GM18508 (cell line): ENCODE data around the gene TBC1D2B.
"Not testable (repeated sequence)": the region's sequence is repeated elsewhere in the genome, so short reads cannot be mapped to it uniquely, and the experiment has no call there.

Source experiments
- ATAC-seq: cut with Tn5 transposase; IDR thresholded peaks from one replicate; pipeline ENCODE4 v1.9.1; 2021; ENCODE audit warnings: moderate number of reproducible peaks; ENCODE audit not compliant: insufficient read depth, unreplicated experiment

TBC1D2B gene

GRCh38 chr15:77980674-77981073, 96.8 kb downstream of the TBC1D2B start:
- not testable (repeated sequence) for ATAC-seq

DNA sequence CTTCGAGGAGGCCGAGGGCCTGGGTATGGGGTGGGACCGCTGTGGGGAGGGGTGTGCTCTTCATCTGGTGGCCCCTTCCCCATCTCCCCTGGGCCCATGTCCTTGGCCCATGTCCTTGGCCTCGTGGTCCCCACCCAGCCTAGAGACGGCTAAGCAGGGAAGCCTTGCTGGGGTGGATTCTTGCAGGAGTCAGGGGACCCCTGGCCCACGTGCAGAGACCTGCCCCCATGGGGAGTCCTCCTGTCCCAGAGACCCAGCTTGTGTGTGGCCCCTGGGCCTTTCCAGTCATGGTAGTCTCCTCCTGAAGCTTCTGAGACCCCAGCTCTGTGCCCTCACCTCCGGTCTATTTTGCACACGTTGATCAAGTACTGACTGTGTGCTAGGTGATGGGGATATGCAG, 97.4 kb downstream of the TBC1D2B start:
- ATAC-seq: no peak

GRCh38 chr15:77979157-77979556, 98.4 kb downstream of the TBC1D2B start:
- not testable (repeated sequence) for ATAC-seq

DNA sequence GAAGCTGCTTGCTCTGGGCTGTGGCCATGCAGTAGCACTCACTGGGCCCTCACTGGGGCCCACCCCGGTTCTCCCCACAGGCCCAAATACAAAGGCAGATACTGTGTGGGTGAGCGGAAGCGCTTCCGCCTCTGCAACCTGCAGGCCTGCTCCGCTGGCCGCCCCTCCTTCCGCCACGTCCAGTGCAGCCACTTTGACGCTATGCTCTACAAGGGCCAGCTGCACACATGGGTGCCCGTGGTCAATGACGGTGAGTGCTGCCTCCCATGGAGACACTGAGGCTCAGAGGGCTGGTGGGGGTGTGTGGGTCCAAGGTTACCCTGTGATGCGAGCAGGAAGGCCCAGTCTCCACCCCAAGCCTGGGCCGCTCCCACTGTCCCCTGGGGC, 98.8 kb downstream of the TBC1D2B start:
- not testable (repeated sequence) for ATAC-seq

- ATAC-seq: not testable (repeated sequence)
These were observed 99.4 kb downstream of the TBC1D2B start for GRCh38 chr15:77977903-77978758.

DNA sequence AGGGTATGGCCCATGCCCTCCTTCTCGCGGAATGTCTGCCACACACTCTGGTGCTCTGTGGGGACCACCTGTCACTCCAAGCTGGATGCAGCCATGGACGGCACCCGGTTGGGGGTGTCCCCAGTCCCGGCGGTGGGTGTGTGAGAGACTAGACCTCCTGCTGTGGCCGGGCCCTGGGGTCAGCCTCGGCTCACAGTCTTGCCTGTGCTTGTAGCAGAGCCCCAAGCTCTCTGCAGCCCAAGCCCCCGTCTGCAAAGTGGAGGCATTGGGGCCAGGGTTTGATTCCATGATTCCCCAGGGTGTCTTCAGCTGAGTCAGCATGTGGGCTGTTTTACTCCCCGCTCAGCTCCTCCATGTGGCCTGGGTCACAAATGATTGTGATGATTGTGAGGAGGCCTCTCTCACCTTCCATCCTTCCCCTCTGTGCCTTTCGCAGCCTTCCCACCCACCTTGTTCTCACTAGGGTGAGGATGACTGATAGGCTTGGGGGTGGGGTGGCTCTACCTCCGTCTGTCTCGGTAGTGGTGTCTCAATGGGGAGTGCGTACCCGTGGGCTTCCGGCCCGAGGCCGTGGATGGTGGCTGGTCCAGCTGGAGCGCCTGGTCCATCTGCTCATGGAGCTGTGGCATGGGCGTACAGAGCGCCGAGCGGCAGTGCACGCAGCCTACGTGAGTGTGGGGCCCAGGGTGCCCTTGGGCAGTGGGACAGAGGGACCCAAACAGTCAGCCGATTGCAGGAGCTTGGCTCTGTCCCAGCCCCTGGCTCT, 100.6 kb downstream of the TBC1D2B start:
- ATAC-seq: not testable (repeated sequence)

DNA sequence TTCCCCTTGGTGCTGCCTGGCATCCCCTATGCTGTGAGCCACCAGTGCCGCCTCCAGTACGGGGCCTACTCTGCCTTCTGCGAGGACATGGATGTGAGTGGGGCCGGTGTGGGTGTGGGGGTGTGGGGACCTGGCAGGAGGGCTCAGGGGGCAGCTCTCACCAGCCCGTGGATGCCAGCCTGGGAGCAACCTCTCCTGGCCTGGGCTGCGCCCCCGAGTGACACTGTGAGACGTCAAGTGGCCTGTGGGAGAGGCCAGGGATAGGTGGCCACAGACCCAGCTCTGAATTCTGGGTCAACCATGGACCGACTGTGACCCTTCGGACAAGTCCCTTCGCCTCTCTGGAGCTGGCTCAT, 101.4 kb downstream of the TBC1D2B start:
- ATAC-seq: not testable (repeated sequence)

- no peak for ATAC-seq
These were observed 102.0 kb downstream of the TBC1D2B start for GRCh38 chr15:77975332-77976094.

GRCh38 chr15:77974416-77975331, 102.8 kb downstream of the TBC1D2B start:
- no peak for ATAC-seq

DNA sequence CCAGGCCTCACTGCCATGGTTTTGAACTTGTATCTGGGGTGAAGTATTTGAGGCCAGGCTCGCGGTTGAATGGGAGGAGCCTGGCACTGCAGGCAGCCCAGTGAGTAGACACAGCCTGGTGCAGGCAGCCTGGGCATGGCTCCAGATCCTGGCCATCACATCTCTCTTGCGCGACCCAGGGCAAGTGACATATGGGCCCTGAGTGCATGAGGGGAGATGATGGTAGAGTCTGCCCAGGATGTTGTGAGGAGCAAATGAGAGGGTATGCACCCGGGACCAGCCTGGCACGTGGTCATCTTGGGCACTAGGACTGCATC, 103.5 kb downstream of the TBC1D2B start:
- no peak for ATAC-seq

GRCh38 chr15:77973273-77974097, 104.0 kb downstream of the TBC1D2B start:
- not testable (repeated sequence) for ATAC-seq

DNA sequence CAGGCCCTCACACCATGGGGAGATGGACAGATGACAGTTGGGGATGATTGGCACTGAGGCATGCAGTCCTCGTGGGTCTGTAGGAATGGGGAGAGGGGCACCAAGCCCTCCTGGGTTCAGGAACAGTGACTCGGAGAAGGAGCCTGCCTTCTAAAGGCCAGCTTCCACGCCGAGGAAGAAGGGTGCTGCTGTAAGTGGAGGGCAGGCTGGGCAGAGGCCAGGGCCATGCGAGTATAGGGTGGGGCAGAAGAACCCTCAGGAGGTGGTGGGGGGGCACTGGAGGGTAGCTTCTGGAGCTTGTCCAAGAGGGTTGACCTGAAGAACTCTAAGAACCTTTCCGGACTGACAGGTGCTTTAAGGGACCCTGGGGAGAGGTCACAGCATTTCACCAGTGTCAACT, 104.8 kb downstream of the TBC1D2B start:
- ATAC-seq: not testable (repeated sequence)

DNA sequence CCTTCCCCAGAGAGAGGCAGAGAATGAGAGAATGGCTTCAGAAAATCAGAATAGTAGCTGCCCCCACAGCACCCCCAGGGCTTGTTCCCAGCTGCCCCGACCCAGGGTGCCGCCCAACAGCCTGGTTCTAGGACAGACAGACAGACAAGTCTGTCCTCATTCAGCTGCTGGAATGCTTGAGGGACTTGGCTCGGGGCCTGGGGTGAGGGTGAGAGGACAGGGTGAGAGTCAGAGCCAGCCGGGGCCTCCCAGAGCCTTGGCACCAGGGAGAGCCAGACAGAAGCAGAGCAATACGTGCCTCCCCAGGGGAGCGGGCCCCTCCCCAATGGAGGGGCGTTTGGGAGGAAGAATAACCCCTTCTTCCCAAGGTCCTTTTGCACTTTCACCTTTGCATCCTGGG, 105.6 kb downstream of the TBC1D2B start:
- ATAC-seq: not testable (repeated sequence)

- ATAC-seq: not testable (repeated sequence)
These were observed 106.6 kb downstream of the TBC1D2B start for GRCh38 chr15:77970813-77971360.

- no peak for ATAC-seq
These were observed 108.5 kb downstream of the TBC1D2B start for GRCh38 chr15:77969055-77969454.

GRCh38 chr15:77967798-77968197, 109.7 kb downstream of the TBC1D2B start:
- ATAC-seq: no peak

DNA sequence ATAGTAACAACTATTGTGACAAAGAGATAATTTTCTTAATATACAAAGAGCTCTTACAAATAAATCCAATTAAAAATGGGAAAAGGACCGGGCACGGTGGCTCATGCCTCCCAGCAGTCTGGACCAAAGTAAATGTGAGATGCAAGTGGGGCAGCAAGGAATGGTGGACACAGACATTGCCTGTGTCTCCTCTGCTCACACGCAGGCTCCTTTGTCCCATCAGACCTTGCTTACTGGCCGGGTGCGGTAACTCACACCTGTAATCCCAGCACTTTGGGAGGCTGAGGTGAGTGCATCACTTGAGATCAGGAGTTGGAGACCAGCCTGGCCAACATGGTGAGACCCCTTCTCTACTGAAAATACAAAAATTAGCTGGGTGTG, 110.3 kb downstream of the TBC1D2B start:
- ATAC-seq: not testable (repeated sequence)

DNA sequence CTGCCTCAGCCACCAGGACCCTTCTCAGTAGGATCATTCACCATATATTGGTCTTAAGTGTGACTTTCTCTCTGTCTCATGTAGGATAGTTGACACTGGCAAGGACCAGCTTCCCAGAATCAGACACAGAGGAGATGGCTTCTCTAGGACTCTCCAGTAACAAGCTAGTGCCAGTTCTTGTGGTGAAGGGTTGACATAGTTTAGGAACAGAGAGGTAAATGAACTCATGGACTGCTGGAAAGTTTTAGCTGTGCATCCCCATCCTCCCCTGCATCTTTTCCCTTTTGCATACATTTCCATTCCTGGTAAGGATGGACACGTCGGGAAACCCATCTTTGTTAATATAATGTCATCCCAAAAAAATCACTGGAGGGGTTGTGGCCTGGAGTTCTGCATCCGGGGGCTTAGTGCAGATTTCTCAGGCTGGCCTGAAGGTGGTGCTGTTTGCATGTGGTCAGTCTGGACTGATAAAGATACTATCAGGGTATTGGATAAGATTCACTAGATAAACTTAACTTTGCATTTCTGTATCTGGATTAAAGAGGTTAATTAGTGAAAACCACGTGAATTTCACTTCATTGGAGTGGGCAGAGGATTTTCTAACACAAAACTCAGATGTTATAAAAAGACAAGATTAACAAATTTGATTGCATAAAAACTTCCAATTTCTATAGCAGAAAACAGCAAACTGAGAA, 110.8 kb downstream of the TBC1D2B start:
- no peak for ATAC-seq
